DOHH2 (cell line): ENCODE measurements around the gene C2CD4D.

Experiments used
- H3F3A ChIP-seq: fragments of 200-600 bp; sonication (generic), shearing (Covaris generic); 2 replicates; pipeline ENCODE4 v1.6.0; 2016; ENCODE audit warnings: antibody characterized with exemption, mild to moderate bottlenecking; ENCODE audit not compliant: control insufficient read depth, insufficient read depth
- H3K27ac ChIP-seq: fragments of 200-600 bp; sonication (generic); 2 replicates; pipeline ENCODE4 v1.5.1; 2014; ENCODE audit warnings: low read depth, mild to moderate bottlenecking, low read length, moderate library complexity
- H3K27me3 ChIP-seq: fragments of 200-600 bp; sonication (generic); 2 replicates; pipeline ENCODE4 v1.6.1; 2014; ENCODE audit warnings: mild to moderate bottlenecking, low read length, mixed read lengths; ENCODE audit not compliant: control insufficient read depth
- H3K36me3 ChIP-seq: fragments of 200-600 bp; sonication (generic); 2 replicates; pipeline ENCODE4 v1.6.1; 2014; ENCODE audit warnings: mild to moderate bottlenecking, low read length, moderate library complexity, mixed read lengths; ENCODE audit not compliant: control insufficient read depth
- H3K4me1 ChIP-seq: fragments of 200-600 bp; sonication (generic); 2 replicates; pipeline ENCODE4 v1.6.1; 2014; ENCODE audit warnings: mild to moderate bottlenecking, low read length, mixed read lengths; ENCODE audit not compliant: control insufficient read depth
- H3K4me2 ChIP-seq: fragments of 200-600 bp; sonication (generic); 2 replicates; pipeline ENCODE4 v1.6.0; 2014; ENCODE audit warnings: mild to moderate bottlenecking, low read length, moderate library complexity
- H3K4me3 ChIP-seq: fragments of 200-600 bp; sonication (generic); 2 replicates; pipeline ENCODE4 v1.5.1; 2014; ENCODE audit warnings: mild to moderate bottlenecking, low read length, mixed read lengths
- H3K79me2 ChIP-seq: fragments of 200-600 bp; sonication (generic); 2 replicates; pipeline ENCODE4 v1.6.1; 2014; ENCODE audit warnings: mild to moderate bottlenecking, low read length, mixed read lengths; ENCODE audit not compliant: control insufficient read depth
- H3K9me2 ChIP-seq: fragments of 200-600 bp; sonication (generic); replicated peaks from 2 replicates; pipeline ENCODE4 v1.6.1; 2014; ENCODE audit warnings: mild to moderate bottlenecking, low read length, mixed read lengths; ENCODE audit not compliant: control insufficient read depth
- H3K9me3 ChIP-seq: fragments of 200-600 bp; sonication (generic); 2 replicates; pipeline ENCODE4 v1.6.1; 2014; ENCODE audit warnings: antibody characterized with exemption, low read length, mixed read lengths; ENCODE audit not compliant: control insufficient read depth, insufficient read depth
- H4K20me1 ChIP-seq: fragments of 200-600 bp; sonication (generic); 2 replicates; pipeline ENCODE4 v1.6.0; 2014; ENCODE audit warnings: low read depth, mild to moderate bottlenecking, antibody characterized with exemption, low read length, moderate library complexity; ENCODE audit not compliant: control insufficient read depth, insufficient read depth
- EZH2phosphoT487 ChIP-seq: fragments of 200-600 bp; sonication (generic); IDR thresholded peaks from 2 replicates; pipeline ENCODE4 v1.6.1; 2017; ENCODE audit warnings: borderline replicate concordance, mild to moderate bottlenecking, antibody characterized with exemption, low read length, moderate library complexity, mixed read lengths
- TF ChIP-seq, protein P1 (sequence below): fragments of 200-600 bp; sonication (generic); IDR thresholded peaks from one replicate; pipeline ENCODE4 v1.5.1; 2014; ENCODE audit warnings: antibody characterized with exemption, mild to moderate bottlenecking, low read depth, low read length; ENCODE audit not compliant: poor library complexity, severe bottlenecking

Gene C2CD4D

DNA sequence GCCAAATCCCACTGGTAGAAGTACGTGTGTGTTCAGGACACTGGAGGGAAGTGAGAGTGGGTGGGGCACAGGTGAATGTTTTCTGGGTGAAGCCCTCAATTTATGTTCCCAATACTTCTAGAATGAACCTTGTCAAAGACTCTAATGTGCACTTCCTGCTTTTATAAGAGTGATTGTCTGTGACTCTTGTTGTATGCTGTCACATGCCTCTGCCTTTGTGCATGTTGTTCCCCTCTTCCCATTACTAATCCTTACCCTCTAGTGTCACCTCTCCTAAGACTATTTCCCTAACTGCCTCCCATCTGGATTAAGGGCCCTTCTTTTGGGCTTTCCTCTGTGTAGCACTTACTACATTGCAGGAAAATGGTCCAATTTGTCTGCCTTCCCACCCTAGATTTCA, 31.9 kb downstream of the C2CD4D start:
- H3K27ac ChIP-seq = no peak overlapping the region
- H4K20me1 ChIP-seq = no peaks in the 10 kb centered on the region
- no peak overlapping the region for H3K4me3 ChIP-seq
- H3K36me3 ChIP-seq = no peaks in the 10 kb centered on the region
- H3K27me3 ChIP-seq = peaks cover 10% of the 10 kb centered on the region
- H3F3A ChIP-seq = no peaks in the 10 kb centered on the region
- no peaks in the 10 kb centered on the region for H3K9me3 ChIP-seq
- TF ChIP-seq, protein P1, sequence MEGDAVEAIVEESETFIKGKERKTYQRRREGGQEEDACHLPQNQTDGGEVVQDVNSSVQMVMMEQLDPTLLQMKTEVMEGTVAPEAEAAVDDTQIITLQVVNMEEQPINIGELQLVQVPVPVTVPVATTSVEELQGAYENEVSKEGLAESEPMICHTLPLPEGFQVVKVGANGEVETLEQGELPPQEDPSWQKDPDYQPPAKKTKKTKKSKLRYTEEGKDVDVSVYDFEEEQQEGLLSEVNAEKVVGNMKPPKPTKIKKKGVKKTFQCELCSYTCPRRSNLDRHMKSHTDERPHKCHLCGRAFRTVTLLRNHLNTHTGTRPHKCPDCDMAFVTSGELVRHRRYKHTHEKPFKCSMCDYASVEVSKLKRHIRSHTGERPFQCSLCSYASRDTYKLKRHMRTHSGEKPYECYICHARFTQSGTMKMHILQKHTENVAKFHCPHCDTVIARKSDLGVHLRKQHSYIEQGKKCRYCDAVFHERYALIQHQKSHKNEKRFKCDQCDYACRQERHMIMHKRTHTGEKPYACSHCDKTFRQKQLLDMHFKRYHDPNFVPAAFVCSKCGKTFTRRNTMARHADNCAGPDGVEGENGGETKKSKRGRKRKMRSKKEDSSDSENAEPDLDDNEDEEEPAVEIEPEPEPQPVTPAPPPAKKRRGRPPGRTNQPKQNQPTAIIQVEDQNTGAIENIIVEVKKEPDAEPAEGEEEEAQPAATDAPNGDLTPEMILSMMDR = no peak
- no peak for TF ChIP-seq EZH2phosphoT487
- H3K4me1 ChIP-seq = peaks cover 13% of the 10 kb centered on the region
- no peak overlapping the region for H3K4me2 ChIP-seq
- no peaks in the 10 kb centered on the region for H3K79me2 ChIP-seq
- H3K9me2 ChIP-seq = no peaks in the 10 kb centered on the region

DNA sequence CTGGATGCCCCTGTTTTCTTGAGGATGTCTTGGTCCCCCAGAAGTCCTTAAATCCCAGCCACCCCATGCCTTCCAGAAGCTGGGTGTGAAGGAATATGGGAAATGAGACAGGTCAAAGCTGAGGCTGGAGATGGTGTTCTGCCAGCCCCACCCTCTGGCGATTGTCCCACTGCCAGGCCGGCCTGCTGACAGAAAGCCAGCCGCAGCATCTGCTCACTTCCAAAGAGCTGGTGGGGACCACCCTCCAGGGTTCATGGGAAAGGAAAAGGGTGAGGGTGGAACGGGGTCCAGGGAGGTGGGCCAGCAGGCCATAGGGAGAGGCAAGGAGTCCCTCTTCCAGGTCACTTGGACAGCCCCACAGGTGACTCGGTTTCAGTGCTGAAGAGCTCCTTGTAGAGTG, 32.5 kb downstream of the C2CD4D start:
- peaks cover 13% of the 10 kb centered on the region for H3K4me1 ChIP-seq
- H3K27ac ChIP-seq = no peak overlapping the region
- no peak overlapping the region for H3K4me3 ChIP-seq
- H3K36me3 ChIP-seq = no peaks in the 10 kb centered on the region
- H3K9me2 ChIP-seq = no peaks in the 10 kb centered on the region
- no peaks in the 10 kb centered on the region for H3K9me3 ChIP-seq
- TF ChIP-seq EZH2phosphoT487 = no peak
- TF ChIP-seq, protein P1 = no peak
- H3F3A ChIP-seq = no peaks in the 10 kb centered on the region
- H3K27me3 ChIP-seq = peaks cover 10% of the 10 kb centered on the region
- no peaks in the 10 kb centered on the region for H4K20me1 ChIP-seq
- H3K79me2 ChIP-seq = no peaks in the 10 kb centered on the region
- no peak overlapping the region for H3K4me2 ChIP-seq

DNA sequence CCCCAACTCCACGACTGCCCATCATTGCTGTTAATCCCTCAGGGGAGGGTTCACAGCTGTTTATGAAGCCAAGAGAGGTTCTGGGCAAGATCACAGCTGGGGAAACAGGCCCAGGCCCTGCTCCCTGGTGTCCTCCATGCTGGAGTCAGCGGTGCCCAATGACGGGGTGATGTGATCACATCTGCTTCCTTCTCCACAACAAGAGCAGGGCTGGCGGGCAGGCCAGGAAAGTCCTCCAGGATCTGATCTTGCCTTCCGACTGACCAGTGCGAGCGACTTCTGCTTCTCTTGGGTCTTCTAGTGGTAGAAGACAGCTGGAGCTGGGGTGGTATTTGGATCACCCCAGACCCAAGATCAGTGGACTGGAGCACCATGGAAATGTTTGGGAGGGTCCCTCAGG, 33.5 kb downstream of the C2CD4D start:
- Histone ChIP-seq H3K4me1 (peaks cover 13% of the 10 kb centered on the region), H3K79me2 (no peaks in the 10 kb centered on the region), H3K9me3 (no peaks in the 10 kb centered on the region), H3K36me3 (no peaks in the 10 kb centered on the region), H3K4me3 (no peak overlapping the region), H3F3A (no peaks in the 10 kb centered on the region), H4K20me1 (no peaks in the 10 kb centered on the region), H3K9me2 (no peaks in the 10 kb centered on the region), H3K27me3 (peaks cover 10% of the 10 kb centered on the region), H3K4me2 (no peak overlapping the region), H3K27ac (no peak overlapping the region)
- TF ChIP-seq, protein P1 = no peak
- TF ChIP-seq EZH2phosphoT487 = no peak
